Measurements from ENCODE around the gene NVL.

NVL gene

GRCh38 chr1:224196813-224197600 is 133.0 kb downstream of the NVL start:
- TF ChIP-seq EGR1 (IDR thresholded peaks at IDR 0.05): no peak
- no peak for TF ChIP-seq RAD21 (IDR thresholded peaks at IDR 0.05; ENCODE audit: low read depth)
- TF ChIP-seq ZBTB7A (IDR thresholded peaks at IDR 0.05; ENCODE audit: low read depth): no peak
- TF ChIP-seq TEAD4 (IDR thresholded peaks at IDR 0.05): no peak
- no peak for TF ChIP-seq TCF12 (IDR thresholded peaks at IDR 0.05; ENCODE audit: low read depth)
- TF ChIP-seq EP300 (IDR thresholded peaks at IDR 0.05; ENCODE audit: borderline replicate concordance): no peak
- TF ChIP-seq YY1 (IDR thresholded peaks at IDR 0.05; ENCODE audit: low read depth): no peak
- no peak for TF ChIP-seq TAF1 (IDR thresholded peaks at IDR 0.05; ENCODE audit: low read depth)
- no peak for TF ChIP-seq FOXM1 (IDR thresholded peaks at IDR 0.05; ENCODE audit: borderline replicate concordance, low read depth)
- TF ChIP-seq, protein P1, sequence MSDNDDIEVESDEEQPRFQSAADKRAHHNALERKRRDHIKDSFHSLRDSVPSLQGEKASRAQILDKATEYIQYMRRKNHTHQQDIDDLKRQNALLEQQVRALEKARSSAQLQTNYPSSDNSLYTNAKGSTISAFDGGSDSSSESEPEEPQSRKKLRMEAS (IDR thresholded peaks at IDR 0.05): no peak
- no peak for TF ChIP-seq USF1 (IDR thresholded peaks at IDR 0.05)
- TF ChIP-seq, protein P2, sequence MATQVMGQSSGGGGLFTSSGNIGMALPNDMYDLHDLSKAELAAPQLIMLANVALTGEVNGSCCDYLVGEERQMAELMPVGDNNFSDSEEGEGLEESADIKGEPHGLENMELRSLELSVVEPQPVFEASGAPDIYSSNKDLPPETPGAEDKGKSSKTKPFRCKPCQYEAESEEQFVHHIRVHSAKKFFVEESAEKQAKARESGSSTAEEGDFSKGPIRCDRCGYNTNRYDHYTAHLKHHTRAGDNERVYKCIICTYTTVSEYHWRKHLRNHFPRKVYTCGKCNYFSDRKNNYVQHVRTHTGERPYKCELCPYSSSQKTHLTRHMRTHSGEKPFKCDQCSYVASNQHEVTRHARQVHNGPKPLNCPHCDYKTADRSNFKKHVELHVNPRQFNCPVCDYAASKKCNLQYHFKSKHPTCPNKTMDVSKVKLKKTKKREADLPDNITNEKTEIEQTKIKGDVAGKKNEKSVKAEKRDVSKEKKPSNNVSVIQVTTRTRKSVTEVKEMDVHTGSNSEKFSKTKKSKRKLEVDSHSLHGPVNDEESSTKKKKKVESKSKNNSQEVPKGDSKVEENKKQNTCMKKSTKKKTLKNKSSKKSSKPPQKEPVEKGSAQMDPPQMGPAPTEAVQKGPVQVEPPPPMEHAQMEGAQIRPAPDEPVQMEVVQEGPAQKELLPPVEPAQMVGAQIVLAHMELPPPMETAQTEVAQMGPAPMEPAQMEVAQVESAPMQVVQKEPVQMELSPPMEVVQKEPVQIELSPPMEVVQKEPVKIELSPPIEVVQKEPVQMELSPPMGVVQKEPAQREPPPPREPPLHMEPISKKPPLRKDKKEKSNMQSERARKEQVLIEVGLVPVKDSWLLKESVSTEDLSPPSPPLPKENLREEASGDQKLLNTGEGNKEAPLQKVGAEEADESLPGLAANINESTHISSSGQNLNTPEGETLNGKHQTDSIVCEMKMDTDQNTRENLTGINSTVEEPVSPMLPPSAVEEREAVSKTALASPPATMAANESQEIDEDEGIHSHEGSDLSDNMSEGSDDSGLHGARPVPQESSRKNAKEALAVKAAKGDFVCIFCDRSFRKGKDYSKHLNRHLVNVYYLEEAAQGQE (IDR thresholded peaks at IDR 0.05; ENCODE audit: low read depth): no peak
- no peak for TF ChIP-seq CEBPB (IDR thresholded peaks at IDR 0.05)
- no peak for TF ChIP-seq CREB1 (IDR thresholded peaks at IDR 0.05; ENCODE audit: low read depth)
- TF ChIP-seq NFIC (IDR thresholded peaks at IDR 0.05): no peak

GRCh38 chr1:224193319-224193966 is 136.5 kb downstream of the NVL start:
- TF ChIP-seq EP300 (IDR thresholded peaks at IDR 0.05; ENCODE audit: borderline replicate concordance) (no peak), USF1 (IDR thresholded peaks at IDR 0.05) (no peak), FOXM1 (IDR thresholded peaks at IDR 0.05; ENCODE audit: borderline replicate concordance, low read depth) (no peak), EGR1 (IDR thresholded peaks at IDR 0.05) (no peak), NFIC (IDR thresholded peaks at IDR 0.05) (no peak), TEAD4 (IDR thresholded peaks at IDR 0.05) (no peak)
- TF ChIP-seq, protein P1 (IDR thresholded peaks at IDR 0.05): no peak

DNA sequence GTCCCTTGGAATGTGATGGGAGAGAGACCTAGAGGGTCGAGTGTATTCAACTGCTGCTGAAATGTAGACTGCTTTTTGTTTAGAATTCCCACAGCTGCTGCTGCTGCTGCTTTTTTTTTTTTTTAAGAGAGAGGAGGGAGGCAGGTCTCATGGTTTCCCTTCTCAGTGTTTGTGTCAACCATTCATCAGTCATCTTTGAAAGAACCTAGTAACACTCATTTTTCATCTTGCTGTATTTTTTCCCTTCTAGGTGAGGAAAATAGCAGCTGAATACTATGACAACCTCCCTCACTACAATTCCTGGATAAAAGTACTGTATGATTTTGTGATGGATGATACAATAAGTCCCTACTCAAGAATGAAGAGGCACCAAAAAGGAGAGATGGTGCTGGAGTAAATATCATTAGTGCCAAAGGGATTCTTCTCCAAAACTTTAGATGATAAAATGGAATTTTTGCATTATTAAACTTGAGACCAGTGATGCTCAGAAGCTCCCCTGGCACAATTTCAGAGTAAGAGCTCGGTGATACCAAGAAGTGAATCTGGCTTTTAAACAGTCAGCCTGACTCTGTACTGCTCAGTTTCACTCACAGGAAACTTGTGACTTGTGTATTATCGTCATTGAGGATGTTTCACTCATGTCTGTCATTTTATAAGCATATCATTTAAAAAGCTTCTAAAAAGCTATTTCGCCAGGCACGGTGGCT is 137.7 kb downstream of the NVL start:
- TF ChIP-seq TCF12 (IDR thresholded peaks at IDR 0.05; ENCODE audit: low read depth) (no peak), ZBTB7A (IDR thresholded peaks at IDR 0.05; ENCODE audit: low read depth) (no peak), CREB1 (IDR thresholded peaks at IDR 0.05; ENCODE audit: low read depth) (no peak), RAD21 (IDR thresholded peaks at IDR 0.05; ENCODE audit: low read depth) (no peak), TAF1 (IDR thresholded peaks at IDR 0.05; ENCODE audit: low read depth) (no peak), USF1 (IDR thresholded peaks at IDR 0.05) (no peak), EGR1 (IDR thresholded peaks at IDR 0.05) (no peak), YY1 (IDR thresholded peaks at IDR 0.05; ENCODE audit: low read depth) (no peak), NFIC (IDR thresholded peaks at IDR 0.05) (no peak), FOXM1 (IDR thresholded peaks at IDR 0.05; ENCODE audit: borderline replicate concordance, low read depth) (no peak), CEBPB (IDR thresholded peaks at IDR 0.05) (no peak), EP300 (IDR thresholded peaks at IDR 0.05; ENCODE audit: borderline replicate concordance) (no peak), TEAD4 (IDR thresholded peaks at IDR 0.05) (no peak)
- TF ChIP-seq, protein P1 (IDR thresholded peaks at IDR 0.05): no peak
- TF ChIP-seq, protein P2 (IDR thresholded peaks at IDR 0.05; ENCODE audit: low read depth): no peak

DNA sequence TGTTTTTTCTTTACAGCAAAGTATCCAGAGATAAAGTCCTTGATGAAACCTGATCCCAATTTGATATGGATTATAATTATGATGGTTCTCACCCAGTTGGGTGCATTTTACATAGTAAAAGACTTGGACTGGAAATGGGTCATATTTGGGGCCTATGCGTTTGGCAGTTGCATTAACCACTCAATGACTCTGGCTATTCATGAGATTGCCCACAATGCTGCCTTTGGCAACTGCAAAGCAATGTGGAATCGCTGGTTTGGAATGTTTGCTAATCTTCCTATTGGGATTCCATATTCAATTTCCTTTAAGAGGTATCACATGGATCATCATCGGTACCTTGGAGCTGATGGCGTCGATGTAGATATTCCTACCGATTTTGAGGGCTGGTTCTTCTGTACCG is 140.4 kb downstream of the NVL start:
- TF ChIP-seq EGR1 (IDR thresholded peaks at IDR 0.05) (no peak), NFIC (IDR thresholded peaks at IDR 0.05) (no peak), CEBPB (IDR thresholded peaks at IDR 0.05) (no peak), EP300 (IDR thresholded peaks at IDR 0.05; ENCODE audit: borderline replicate concordance) (no peak), CREB1 (IDR thresholded peaks at IDR 0.05; ENCODE audit: low read depth) (no peak), ZBTB7A (IDR thresholded peaks at IDR 0.05; ENCODE audit: low read depth) (no peak), RAD21 (IDR thresholded peaks at IDR 0.05; ENCODE audit: low read depth) (no peak), TAF1 (IDR thresholded peaks at IDR 0.05; ENCODE audit: low read depth) (no peak), YY1 (IDR thresholded peaks at IDR 0.05; ENCODE audit: low read depth) (no peak), TEAD4 (IDR thresholded peaks at IDR 0.05) (no peak), USF1 (IDR thresholded peaks at IDR 0.05) (no peak), FOXM1 (IDR thresholded peaks at IDR 0.05; ENCODE audit: borderline replicate concordance, low read depth) (no peak), TCF12 (IDR thresholded peaks at IDR 0.05; ENCODE audit: low read depth) (no peak)
- TF ChIP-seq, protein P1 (IDR thresholded peaks at IDR 0.05): no peak
- TF ChIP-seq, protein P2 (IDR thresholded peaks at IDR 0.05; ENCODE audit: low read depth): no peak

Data from Ishikawa (cell line).